Measurements from ENCODE around the gene SLC26A9.

DNA sequence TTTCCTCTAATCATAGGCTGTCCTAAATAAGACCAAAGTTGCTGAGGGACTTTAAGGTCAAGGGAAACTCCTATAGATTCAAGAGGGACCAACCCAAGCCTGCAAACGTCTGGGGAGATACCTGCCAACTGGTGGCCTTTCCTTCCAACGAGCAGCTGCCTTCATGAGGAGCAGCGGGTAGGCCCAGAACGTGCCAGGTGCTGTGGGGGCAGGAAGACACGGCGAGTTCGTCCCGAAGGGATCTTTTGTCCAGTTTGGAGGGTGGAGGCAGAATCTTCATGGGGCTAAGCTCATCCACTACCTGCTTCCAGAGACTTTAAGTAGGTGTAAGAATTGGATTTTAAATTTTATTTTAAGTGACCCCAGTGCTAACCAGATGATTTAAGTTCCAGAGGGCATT is 26.0 kb upstream of the SLC26A9 start:
- TF ChIP-seq CTCF (IDR thresholded peaks at IDR 0.05) (no peak), CBFB (CRISPR knock-in tag; IDR thresholded peaks at IDR 0.05; ENCODE audit: low read depth) (no peak)
- TF ChIP-seq, protein P1, sequence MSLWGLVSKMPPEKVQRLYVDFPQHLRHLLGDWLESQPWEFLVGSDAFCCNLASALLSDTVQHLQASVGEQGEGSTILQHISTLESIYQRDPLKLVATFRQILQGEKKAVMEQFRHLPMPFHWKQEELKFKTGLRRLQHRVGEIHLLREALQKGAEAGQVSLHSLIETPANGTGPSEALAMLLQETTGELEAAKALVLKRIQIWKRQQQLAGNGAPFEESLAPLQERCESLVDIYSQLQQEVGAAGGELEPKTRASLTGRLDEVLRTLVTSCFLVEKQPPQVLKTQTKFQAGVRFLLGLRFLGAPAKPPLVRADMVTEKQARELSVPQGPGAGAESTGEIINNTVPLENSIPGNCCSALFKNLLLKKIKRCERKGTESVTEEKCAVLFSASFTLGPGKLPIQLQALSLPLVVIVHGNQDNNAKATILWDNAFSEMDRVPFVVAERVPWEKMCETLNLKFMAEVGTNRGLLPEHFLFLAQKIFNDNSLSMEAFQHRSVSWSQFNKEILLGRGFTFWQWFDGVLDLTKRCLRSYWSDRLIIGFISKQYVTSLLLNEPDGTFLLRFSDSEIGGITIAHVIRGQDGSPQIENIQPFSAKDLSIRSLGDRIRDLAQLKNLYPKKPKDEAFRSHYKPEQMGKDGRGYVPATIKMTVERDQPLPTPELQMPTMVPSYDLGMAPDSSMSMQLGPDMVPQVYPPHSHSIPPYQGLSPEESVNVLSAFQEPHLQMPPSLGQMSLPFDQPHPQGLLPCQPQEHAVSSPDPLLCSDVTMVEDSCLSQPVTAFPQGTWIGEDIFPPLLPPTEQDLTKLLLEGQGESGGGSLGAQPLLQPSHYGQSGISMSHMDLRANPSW (CRISPR knock-in tag; conservative IDR thresholded peaks at IDR 0.05; ENCODE audit: low read depth): no peak
- TF ChIP-seq, protein P2, sequence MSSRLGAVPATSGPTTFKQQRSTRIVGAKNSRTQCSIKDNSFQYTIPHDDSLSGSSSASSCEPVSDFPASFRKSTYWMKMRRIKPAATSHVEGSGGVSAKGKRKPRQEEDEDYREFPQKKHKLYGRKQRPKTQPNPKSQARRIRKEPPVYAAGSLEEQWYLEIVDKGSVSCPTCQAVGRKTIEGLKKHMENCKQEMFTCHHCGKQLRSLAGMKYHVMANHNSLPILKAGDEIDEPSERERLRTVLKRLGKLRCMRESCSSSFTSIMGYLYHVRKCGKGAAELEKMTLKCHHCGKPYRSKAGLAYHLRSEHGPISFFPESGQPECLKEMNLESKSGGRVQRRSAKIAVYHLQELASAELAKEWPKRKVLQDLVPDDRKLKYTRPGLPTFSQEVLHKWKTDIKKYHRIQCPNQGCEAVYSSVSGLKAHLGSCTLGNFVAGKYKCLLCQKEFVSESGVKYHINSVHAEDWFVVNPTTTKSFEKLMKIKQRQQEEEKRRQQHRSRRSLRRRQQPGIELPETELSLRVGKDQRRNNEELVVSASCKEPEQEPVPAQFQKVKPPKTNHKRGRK (CRISPR knock-in tag; IDR thresholded peaks at IDR 0.05; ENCODE audit: borderline replicate concordance): no peak
